Endothelial cell (in vitro differentiated cells): ENCODE results near the gene PLEKHH1. TPM values are rescaled to one million over a fixed set of nuclear protein-coding genes. Genes with fewer than 3 reads are reported as not detected.

Experiments
- DNase-seq: peaks from one replicate; pipeline ENCODE4 v3.0.0; 2021; ENCODE audit warnings: low spot score
- H3K27ac Mint-ChIP-seq: one replicate; pipeline ENCODE4 v1.8.0; 2021; ENCODE audit warnings: mixed read lengths, inconsistent platforms; ENCODE audit not compliant: unreplicated experiment
- H3K27me3 Mint-ChIP-seq: one replicate; pipeline ENCODE4 v1.8.0; 2021; ENCODE audit warnings: mild to moderate bottlenecking, moderate library complexity, mixed read lengths, inconsistent platforms; ENCODE audit not compliant: unreplicated experiment
- H3K36me3 Mint-ChIP-seq: one replicate; pipeline ENCODE4 v1.8.0; 2021; ENCODE audit warnings: mild to moderate bottlenecking, low read depth, mixed read lengths, inconsistent platforms; ENCODE audit not compliant: unreplicated experiment
- H3K4me1 Mint-ChIP-seq: one replicate; pipeline ENCODE4 v1.8.0; 2021; ENCODE audit warnings: mild to moderate bottlenecking, mixed read lengths, inconsistent platforms; ENCODE audit not compliant: unreplicated experiment
- H3K4me3 Mint-ChIP-seq: one replicate; pipeline ENCODE4 v1.8.0; 2021; ENCODE audit warnings: mild to moderate bottlenecking, mixed read lengths, inconsistent platforms; ENCODE audit not compliant: unreplicated experiment
- H3K9me3 Mint-ChIP-seq: one replicate; pipeline ENCODE4 v1.8.0; 2021; ENCODE audit warnings: mixed read lengths, inconsistent platforms; ENCODE audit not compliant: unreplicated experiment
- total RNA-seq: library from RNA; stranded (reverse); fragmentation: NEBNext Ultra II Directional; extraction: Animal tissue kit (Norgen Biotek cat#: 25700); gene quantifications from one replicate; pipeline ENCODE4 v1.2.1, GENCODE V29; 2021; ENCODE audit not compliant: unreplicated experiment
- TF ChIP-seq, protein P1 (sequence below): fragments of 200-600 bp; sonication (generic); IDR thresholded peaks from one replicate; pipeline ENCODE4 v1.5.0; 2021; ENCODE audit warnings: antibody characterized with exemption; ENCODE audit not compliant: unreplicated experiment

The PLEKHH1 gene
- total RNA-seq, 1 donor from 2014 or later = 9.5 TPM

- no peak for DNase-seq
- TF ChIP-seq, protein P1, sequence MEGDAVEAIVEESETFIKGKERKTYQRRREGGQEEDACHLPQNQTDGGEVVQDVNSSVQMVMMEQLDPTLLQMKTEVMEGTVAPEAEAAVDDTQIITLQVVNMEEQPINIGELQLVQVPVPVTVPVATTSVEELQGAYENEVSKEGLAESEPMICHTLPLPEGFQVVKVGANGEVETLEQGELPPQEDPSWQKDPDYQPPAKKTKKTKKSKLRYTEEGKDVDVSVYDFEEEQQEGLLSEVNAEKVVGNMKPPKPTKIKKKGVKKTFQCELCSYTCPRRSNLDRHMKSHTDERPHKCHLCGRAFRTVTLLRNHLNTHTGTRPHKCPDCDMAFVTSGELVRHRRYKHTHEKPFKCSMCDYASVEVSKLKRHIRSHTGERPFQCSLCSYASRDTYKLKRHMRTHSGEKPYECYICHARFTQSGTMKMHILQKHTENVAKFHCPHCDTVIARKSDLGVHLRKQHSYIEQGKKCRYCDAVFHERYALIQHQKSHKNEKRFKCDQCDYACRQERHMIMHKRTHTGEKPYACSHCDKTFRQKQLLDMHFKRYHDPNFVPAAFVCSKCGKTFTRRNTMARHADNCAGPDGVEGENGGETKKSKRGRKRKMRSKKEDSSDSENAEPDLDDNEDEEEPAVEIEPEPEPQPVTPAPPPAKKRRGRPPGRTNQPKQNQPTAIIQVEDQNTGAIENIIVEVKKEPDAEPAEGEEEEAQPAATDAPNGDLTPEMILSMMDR = no peak
- peaks cover 7% of the 10 kb centered on the region for H3K9me3 Mint-ChIP-seq
- H3K4me3 Mint-ChIP-seq = no peak overlapping the region
- H3K27ac Mint-ChIP-seq = no peak overlapping the region
- peaks cover 13% of the 10 kb centered on the region for H3K36me3 Mint-ChIP-seq
- peaks cover 2% of the 10 kb centered on the region for H3K27me3 Mint-ChIP-seq
- H3K4me1 Mint-ChIP-seq = no peaks in the 10 kb centered on the region
These were observed 41.2 kb upstream of the PLEKHH1 start for GRCh38 chr14:67491741-67492507.

DNA sequence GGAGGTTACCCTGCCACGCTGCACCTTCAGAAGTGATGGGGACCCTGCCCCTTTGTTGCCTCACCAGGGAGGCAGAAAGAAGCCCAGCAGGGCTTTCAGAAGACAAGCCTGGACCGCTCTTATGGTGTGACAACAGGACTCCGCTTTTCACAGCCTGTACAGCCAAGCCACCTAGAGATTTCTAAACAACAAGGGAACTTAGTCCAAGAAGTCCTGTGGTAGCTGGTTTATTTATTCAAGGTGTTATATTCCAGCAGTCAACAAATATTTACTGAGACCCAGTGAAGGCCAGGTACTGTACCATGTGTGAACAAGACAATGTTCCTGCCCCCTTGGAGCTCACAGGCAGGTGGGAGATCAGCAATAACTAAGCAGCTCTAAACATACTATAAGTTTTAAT is 40.6 kb upstream of the PLEKHH1 start:
- Mint-ChIP-seq H3K9me3 (peaks cover 7% of the 10 kb centered on the region), H3K36me3 (peaks cover 13% of the 10 kb centered on the region), H3K4me1 (no peaks in the 10 kb centered on the region), H3K27ac (no peak overlapping the region), H3K27me3 (peaks cover 2% of the 10 kb centered on the region), H3K4me3 (no peak overlapping the region)
- no peak for DNase-seq
- TF ChIP-seq, protein P1 = no peak

DNA sequence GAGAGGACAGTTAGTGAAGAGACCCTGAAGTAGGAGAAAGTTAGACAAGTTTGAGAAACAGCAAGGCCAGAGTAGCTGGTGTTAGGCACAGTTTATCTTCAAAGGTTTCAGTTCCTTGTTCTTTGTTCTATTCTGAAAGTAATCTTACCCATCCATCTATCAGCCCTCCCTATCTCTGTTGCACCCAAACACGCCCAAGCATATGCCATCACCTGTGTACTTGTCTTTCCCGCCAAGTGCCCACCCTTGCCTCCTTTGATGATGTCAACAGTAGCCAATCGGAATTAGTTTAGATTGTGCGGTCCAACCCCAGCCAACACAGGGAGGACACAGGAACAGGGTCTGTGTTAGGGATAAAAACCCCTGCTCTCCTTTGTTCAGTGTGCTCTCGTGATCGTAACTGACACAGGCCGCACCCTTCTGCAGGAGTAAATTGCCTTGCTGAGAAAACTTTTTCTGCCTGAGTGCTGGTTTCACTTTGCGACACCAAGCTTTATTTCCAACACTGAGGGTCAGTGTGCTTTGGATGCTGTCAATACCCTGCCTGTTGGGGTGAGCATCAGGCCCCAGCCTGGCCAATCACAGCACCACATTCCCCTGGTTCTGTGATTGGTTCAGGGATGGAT is 39.9 kb upstream of the PLEKHH1 start:
- Mint-ChIP-seq H3K9me3 (peaks cover 7% of the 10 kb centered on the region), H3K4me1 (no peaks in the 10 kb centered on the region), H3K27ac (no peak overlapping the region), H3K36me3 (peaks cover 13% of the 10 kb centered on the region), H3K4me3 (no peak overlapping the region), H3K27me3 (peaks cover 2% of the 10 kb centered on the region)
- no peak for DNase-seq
- TF ChIP-seq, protein P1 = no peak

DNA sequence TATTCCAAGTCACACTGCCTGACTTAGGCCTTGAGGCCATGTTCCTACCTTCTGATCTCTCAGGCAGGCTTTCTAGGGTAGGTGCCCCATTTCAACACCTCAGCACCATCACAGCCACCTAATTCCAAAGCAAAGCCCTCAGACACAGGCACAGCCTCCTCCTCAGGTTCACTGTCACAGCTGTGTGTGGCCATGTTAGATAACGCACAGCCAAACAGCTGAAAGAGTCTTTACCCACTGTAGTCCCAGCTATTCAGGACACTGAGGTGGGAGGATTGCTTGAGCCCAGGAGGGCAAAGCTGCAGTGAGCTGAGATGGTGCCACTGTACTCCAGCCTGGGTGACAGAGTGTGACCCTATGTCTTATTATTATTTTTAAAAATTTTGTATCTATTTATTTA is 37.3 kb upstream of the PLEKHH1 start:
- DNase-seq = no peak
- no peak overlapping the region for H3K27ac Mint-ChIP-seq
- no peak overlapping the region for H3K4me3 Mint-ChIP-seq
- TF ChIP-seq, protein P1 = no peak
- H3K36me3 Mint-ChIP-seq = peaks cover 13% of the 10 kb centered on the region
- no peaks in the 10 kb centered on the region for H3K27me3 Mint-ChIP-seq
- H3K4me1 Mint-ChIP-seq = no peaks in the 10 kb centered on the region
- H3K9me3 Mint-ChIP-seq = peaks cover 7% of the 10 kb centered on the region

DNA sequence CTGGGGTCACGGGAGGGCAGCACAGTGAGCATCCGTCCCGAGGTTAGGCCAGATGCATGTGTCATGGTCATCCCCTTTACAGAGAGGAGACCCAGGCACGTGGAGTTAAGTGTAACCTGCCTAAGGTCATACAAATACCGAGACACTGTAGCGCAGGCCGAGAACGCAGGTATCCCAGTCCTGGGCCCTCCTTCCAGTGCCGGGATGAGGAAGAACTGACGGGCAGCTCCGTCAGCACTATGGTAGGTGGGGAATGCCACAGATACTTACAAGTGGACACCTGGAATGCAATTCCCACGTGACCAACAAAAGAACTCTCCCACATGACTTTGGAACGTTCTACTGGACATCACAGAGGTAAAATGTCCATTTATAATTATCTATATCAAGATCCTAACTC is 35.9 kb upstream of the PLEKHH1 start:
- H3K4me3 Mint-ChIP-seq = no peak overlapping the region
- peaks cover 7% of the 10 kb centered on the region for H3K9me3 Mint-ChIP-seq
- no peak for DNase-seq
- H3K36me3 Mint-ChIP-seq = peaks cover 13% of the 10 kb centered on the region
- no peaks in the 10 kb centered on the region for H3K27me3 Mint-ChIP-seq
- TF ChIP-seq, protein P1 = no peak
- no peaks in the 10 kb centered on the region for H3K4me1 Mint-ChIP-seq
- H3K27ac Mint-ChIP-seq = no peak overlapping the region
